ENCODE results near the gene OLA1. TPM values are rescaled to one million over a fixed set of nuclear protein-coding genes. Genes with fewer than 3 reads are reported as not detected.

The OLA1 gene
- total RNA-seq, 1 donor = 59.9 TPM

DNA sequence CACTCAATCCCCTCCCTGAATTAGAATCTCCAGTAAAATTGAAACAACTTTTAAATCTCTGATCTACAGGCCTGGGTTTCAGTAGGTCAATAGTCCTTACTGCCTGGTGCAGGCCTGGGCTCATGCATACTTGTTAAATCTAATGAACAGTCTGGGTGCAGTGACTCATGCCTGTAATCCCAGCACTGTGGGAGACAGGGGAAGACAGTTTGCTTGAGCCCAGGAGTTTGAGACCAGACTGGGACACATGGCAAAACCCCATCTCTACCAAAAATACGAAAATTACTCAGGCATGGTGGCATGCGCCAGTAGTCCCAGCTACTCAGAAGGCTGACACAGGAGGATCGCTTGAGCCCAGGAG lies 188.5 kb downstream of the OLA1 start:
- Histone ChIP-seq H3K9me3 (ENCODE audit: low read depth, low read length) (no peaks in the 10 kb centered on the region), H3K4me1 (ENCODE audit: insufficient read depth, low read length) (peaks cover 7% of the 10 kb centered on the region), H3K4me3 (ENCODE audit: low read length) (no peak overlapping the region), H3K27me3 (ENCODE audit: insufficient read depth, low read length) (no peaks in the 10 kb centered on the region)

DNA sequence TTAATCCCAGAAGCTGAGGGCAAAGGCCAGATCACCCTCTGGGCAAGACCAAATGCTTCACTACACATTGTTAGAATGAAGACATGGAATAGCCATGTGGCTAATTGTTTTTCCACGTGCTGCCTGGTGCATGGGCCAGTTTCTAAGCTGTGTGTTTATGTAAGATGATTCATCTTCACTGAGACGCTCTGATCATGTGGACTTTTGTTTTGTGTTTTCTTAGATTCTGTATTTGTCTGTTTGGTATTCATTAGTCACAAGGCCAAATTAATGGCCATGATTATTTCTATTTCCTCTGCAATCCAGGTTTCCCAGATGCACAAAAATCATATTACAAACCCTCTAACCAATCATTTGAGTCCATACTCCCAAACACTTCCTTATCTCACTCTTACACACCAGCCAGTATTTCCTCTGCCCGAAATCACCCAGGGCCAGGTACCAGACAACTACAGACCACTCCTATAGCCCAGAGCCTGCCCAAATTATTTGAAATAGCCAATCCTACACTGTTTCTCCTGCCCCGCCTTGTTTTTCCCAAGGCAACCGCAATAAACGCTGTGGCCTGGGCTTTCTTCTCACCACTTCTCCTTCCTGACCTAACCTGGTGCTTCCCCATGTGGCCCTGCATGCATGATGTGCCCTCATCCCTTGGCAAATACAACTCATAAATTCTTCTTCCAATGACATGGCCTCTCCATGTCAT lies 189.0 kb downstream of the OLA1 start:
- Histone ChIP-seq H3K4me1 (ENCODE audit: insufficient read depth, low read length) (peaks cover 7% of the 10 kb centered on the region), H3K4me3 (ENCODE audit: low read length) (no peak overlapping the region), H3K27me3 (ENCODE audit: insufficient read depth, low read length) (no peaks in the 10 kb centered on the region), H3K9me3 (ENCODE audit: low read depth, low read length) (no peaks in the 10 kb centered on the region)

- Histone ChIP-seq H3K9me3 (ENCODE audit: low read depth, low read length) (no peaks in the 10 kb centered on the region), H3K4me3 (ENCODE audit: low read length) (no peak overlapping the region), H3K27me3 (ENCODE audit: insufficient read depth, low read length) (no peaks in the 10 kb centered on the region), H3K4me1 (ENCODE audit: insufficient read depth, low read length) (peaks cover 7% of the 10 kb centered on the region)
Measured at GRCh38 chr2:174058456-174058855, 189.9 kb downstream of the OLA1 start.

DNA sequence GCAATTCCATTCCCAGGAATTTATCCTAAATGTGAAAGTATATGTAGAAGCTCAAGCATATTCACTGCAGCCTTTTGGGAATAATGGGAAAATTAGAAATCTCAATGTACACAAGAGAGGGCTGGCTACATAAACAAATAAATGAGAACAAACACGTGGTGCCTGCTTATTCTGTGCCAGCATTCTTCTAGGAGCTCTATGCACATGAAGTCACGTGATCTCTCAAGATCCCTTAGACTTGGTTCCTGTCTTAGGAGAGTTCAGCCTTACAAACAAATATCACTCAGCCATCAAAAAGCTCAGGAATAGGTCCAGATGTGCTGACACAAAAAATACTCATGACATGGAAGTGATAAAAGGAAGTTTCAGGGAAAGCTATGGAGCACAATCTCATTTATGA lies 190.3 kb downstream of the OLA1 start:
- Histone ChIP-seq H3K27me3 (ENCODE audit: insufficient read depth, low read length) (no peaks in the 10 kb centered on the region), H3K4me1 (ENCODE audit: insufficient read depth, low read length) (peaks cover 7% of the 10 kb centered on the region), H3K4me3 (ENCODE audit: low read length) (no peak overlapping the region), H3K9me3 (ENCODE audit: low read depth, low read length) (no peaks in the 10 kb centered on the region)

GRCh38 chr2:174054926-174055325 lies 193.4 kb downstream of the OLA1 start:
- H3K27me3 ChIP-seq (ENCODE audit: insufficient read depth, low read length) = no peaks in the 10 kb centered on the region
- no peak overlapping the region for H3K4me3 ChIP-seq (ENCODE audit: low read length)
- no peaks in the 10 kb centered on the region for H3K9me3 ChIP-seq (ENCODE audit: low read depth, low read length)
- peaks cover 7% of the 10 kb centered on the region for H3K4me1 ChIP-seq (ENCODE audit: insufficient read depth, low read length)

- Histone ChIP-seq H3K4me1 (ENCODE audit: insufficient read depth, low read length) (no peaks in the 10 kb centered on the region), H3K9me3 (ENCODE audit: low read depth, low read length) (no peaks in the 10 kb centered on the region), H3K4me3 (ENCODE audit: low read length) (no peak overlapping the region), H3K27me3 (ENCODE audit: insufficient read depth, low read length) (no peaks in the 10 kb centered on the region)
Measured at GRCh38 chr2:174053355-174054151, 194.8 kb downstream of the OLA1 start.

DNA sequence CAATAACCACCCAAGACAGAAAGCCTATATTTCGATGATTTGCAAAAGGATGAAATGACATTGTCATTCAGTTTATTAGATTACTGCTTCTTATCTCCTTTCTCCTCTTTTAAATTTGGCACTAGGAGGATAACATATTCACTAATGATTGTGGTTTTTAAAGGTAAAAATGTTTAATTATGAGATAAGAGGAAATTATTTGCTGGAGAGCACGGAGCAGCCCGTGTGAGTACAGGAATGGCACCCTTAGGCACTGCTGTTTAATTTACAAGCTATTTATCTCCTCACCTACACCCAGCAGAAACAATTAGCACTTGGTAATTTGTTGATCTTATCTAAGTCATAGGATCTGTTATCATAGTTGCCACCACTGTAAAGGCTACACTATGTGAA lies 195.8 kb downstream of the OLA1 start:
- Histone ChIP-seq H3K4me1 (ENCODE audit: insufficient read depth, low read length) (no peaks in the 10 kb centered on the region), H3K27me3 (ENCODE audit: insufficient read depth, low read length) (no peaks in the 10 kb centered on the region), H3K9me3 (ENCODE audit: low read depth, low read length) (no peaks in the 10 kb centered on the region), H3K4me3 (ENCODE audit: low read length) (no peak overlapping the region)

GRCh38 chr2:174051741-174052583 lies 196.4 kb downstream of the OLA1 start:
- Histone ChIP-seq H3K27me3 (ENCODE audit: insufficient read depth, low read length) (no peaks in the 10 kb centered on the region), H3K4me1 (ENCODE audit: insufficient read depth, low read length) (no peaks in the 10 kb centered on the region), H3K9me3 (ENCODE audit: low read depth, low read length) (no peaks in the 10 kb centered on the region), H3K4me3 (ENCODE audit: low read length) (no peak overlapping the region)

GRCh38 chr2:174051068-174051467 lies 197.3 kb downstream of the OLA1 start:
- Histone ChIP-seq H3K9me3 (ENCODE audit: low read depth, low read length) (no peaks in the 10 kb centered on the region), H3K27me3 (ENCODE audit: insufficient read depth, low read length) (no peaks in the 10 kb centered on the region), H3K4me3 (ENCODE audit: low read length) (no peak overlapping the region), H3K4me1 (ENCODE audit: insufficient read depth, low read length) (no peaks in the 10 kb centered on the region)

- Histone ChIP-seq H3K4me1 (ENCODE audit: insufficient read depth, low read length) (no peaks in the 10 kb centered on the region), H3K9me3 (ENCODE audit: low read depth, low read length) (no peaks in the 10 kb centered on the region), H3K27me3 (ENCODE audit: insufficient read depth, low read length) (no peaks in the 10 kb centered on the region), H3K4me3 (ENCODE audit: low read length) (no peak overlapping the region)
Measured at GRCh38 chr2:174049895-174050294, 198.4 kb downstream of the OLA1 start.

DNA sequence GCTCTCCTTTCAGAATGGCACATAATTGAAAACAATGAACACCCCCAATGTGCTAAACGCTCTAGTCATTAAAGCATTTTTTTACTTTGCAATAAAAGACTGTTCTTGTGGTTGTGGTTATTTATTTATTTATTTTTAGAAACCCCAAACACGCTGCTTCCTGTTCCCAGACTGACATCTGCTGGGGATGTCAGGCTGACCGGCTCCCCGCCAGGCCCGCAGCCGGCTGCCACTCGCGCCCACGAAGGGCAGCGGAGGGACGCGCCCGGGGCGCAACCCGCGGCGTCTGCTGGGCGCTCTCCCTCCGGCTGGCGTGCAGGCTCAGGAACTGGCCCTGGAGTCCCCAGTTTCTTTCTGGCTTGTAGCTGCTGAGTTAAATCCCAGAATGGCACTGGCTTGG lies 200.1 kb downstream of the OLA1 start:
- Histone ChIP-seq H3K4me1 (ENCODE audit: insufficient read depth, low read length) (peaks cover 10% of the 10 kb centered on the region), H3K27me3 (ENCODE audit: insufficient read depth, low read length) (no peaks in the 10 kb centered on the region), H3K9me3 (ENCODE audit: low read depth, low read length) (no peaks in the 10 kb centered on the region), H3K4me3 (ENCODE audit: low read length) (no peak overlapping the region)

DNA sequence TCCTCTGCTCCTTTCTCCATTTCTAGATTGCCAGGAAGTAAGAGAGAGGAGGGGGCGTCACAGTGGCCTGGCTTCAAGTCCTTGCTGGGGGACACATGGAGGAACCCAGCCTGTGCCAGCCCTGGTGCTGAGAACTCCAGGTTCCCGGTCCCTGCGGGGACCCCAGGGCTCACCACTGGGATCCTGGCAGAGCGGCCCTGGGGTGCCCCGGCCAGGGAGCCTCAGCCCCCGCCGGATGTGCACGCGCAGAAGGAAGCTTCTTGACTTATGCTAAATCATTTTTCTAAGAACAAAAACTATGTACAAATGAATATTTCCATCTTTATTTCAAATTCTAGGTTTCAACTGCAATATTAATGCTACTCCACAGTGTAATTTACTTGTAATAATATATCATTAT lies 200.6 kb downstream of the OLA1 start:
- Histone ChIP-seq H3K4me1 (ENCODE audit: insufficient read depth, low read length) (peaks cover 10% of the 10 kb centered on the region), H3K27me3 (ENCODE audit: insufficient read depth, low read length) (no peaks in the 10 kb centered on the region), H3K4me3 (ENCODE audit: low read length) (no peak overlapping the region), H3K9me3 (ENCODE audit: low read depth, low read length) (no peaks in the 10 kb centered on the region)

- Histone ChIP-seq H3K4me3 (ENCODE audit: low read length) (no peak overlapping the region), H3K9me3 (ENCODE audit: low read depth, low read length) (no peaks in the 10 kb centered on the region), H3K4me1 (ENCODE audit: insufficient read depth, low read length) (peaks cover 10% of the 10 kb centered on the region), H3K27me3 (ENCODE audit: insufficient read depth, low read length) (no peaks in the 10 kb centered on the region)
Measured at GRCh38 chr2:174046172-174046571, 202.2 kb downstream of the OLA1 start.

GRCh38 chr2:174044556-174044955 lies 203.8 kb downstream of the OLA1 start:
- Histone ChIP-seq H3K27me3 (ENCODE audit: insufficient read depth, low read length) (no peaks in the 10 kb centered on the region), H3K4me1 (ENCODE audit: insufficient read depth, low read length) (peaks cover 21% of the 10 kb centered on the region), H3K4me3 (ENCODE audit: low read length) (no peak overlapping the region), H3K9me3 (ENCODE audit: low read depth, low read length) (no peaks in the 10 kb centered on the region)

DNA sequence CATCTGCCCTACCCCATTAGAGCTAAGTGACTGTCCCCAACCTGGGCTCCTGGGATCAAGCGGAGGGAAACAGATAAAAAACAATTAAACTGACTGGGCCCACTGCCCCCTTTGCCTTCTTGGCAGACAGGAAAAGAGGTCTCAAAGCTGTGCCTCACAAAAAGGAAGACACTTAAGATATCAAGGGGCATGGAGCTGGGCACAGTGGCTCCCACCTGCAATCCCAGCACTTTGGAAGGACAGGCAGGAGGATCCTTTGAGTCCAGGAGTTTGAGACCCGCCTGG lies 208.0 kb downstream of the OLA1 start:
- peaks cover 54% of the 10 kb centered on the region for H3K4me1 ChIP-seq (ENCODE audit: insufficient read depth, low read length)
- no peaks in the 10 kb centered on the region for H3K27me3 ChIP-seq (ENCODE audit: insufficient read depth, low read length)
- H3K9me3 ChIP-seq (ENCODE audit: low read depth, low read length) = no peaks in the 10 kb centered on the region
- no peak overlapping the region for H3K4me3 ChIP-seq (ENCODE audit: low read length)
